GM18519 (cell line): ENCODE results near the gene TMEFF2.

ENCODE experiments used
- ATAC-seq: cut with Tn5 transposase; IDR thresholded peaks from one replicate; pipeline ENCODE4 v1.9.1; 2021; ENCODE audit warnings: mild to moderate bottlenecking, moderate library complexity; ENCODE audit not compliant: unreplicated experiment, low FRiP score

Gene TMEFF2

DNA sequence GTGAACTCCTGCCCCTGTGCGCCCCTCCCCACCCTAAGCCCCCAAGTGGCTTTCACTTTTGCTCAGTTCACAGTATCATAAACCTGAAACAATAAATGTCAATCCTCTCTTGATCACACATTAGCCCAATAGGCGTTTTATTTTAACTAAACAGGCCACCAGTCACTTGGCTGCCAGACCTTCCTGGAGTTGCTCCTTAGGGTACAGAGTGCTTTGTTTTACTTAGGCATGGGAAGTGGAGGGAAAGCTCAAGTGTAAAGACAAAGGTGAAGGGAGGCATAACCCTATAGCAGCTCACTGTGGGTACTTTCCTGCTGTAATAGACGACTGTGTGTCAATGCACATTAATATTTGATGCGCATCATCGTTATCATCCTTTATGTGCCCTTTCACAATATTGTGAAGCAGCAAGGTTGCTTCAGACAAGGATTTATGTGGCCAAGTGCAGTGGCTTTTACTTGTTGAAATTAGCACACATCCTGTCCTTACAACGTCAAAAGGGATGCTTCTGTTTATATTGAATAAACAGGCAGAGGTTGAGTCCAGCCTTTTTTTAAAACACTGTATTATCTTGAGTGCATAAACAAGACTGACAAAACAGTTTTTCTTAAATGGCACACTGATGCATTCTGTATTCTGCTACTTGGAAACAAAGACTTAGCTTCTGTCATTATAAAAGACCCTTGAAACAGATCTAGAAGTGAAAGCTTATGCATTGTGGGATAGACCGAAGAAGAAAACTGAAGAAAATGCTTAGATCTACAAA is 168.5 kb downstream of the TMEFF2 start:
- no peak for ATAC-seq

DNA sequence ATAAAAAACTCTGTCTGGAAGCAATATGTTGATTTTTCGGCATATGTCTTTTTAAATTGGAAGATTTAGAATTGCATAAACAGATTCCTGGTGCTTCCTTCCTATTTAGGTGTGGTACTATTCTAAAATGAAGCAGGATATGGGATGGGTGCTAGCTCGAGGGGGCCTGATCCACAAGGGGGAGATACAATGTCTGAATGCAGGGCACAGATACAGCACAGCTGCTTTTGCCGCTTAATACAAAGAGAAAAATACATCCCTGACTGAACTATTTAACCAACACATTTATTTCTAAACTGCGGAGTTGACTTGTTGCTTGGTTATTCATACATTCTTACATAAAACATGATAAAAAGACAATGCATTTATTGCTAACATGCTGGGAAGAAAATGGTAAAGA is 169.1 kb downstream of the TMEFF2 start:
- no peak for ATAC-seq

DNA sequence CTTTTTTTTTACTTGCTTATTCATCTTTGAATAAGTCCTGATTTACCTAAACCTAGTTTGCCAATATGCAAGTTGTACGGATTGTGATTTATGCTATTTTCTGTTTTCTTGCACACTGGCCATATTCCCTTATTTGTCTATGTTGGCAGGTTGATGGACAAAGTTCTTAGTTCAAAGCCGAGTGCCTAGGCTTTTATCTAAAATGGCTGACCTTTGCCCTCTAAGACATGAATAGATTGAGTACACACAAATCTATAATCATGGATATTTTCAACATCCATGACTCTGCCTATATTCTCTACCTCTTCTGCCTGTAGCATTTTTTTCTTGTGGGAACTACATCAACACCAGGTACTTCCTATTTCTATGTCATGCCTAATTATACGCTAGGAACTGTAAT is 171.7 kb downstream of the TMEFF2 start:
- no peak for ATAC-seq

DNA sequence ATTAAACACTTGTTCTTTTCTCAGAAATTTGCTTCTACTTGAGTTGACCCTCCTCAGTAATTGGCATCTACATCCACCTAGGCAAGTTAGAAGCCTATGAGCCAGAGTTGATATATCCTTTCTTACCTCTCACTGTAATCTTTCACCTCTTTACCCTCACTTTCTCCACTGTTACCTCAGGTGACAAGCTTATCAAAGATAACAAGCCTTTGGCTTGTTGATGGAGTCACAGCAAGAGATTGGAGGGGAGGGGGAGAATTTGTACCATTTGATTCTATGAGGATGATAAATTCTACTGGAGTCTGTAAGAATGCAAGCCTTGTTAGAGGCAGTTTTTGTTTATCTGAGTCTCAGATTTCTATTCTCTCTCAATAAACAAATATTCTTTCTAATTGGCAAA is 176.9 kb downstream of the TMEFF2 start:
- ATAC-seq: no peak

DNA sequence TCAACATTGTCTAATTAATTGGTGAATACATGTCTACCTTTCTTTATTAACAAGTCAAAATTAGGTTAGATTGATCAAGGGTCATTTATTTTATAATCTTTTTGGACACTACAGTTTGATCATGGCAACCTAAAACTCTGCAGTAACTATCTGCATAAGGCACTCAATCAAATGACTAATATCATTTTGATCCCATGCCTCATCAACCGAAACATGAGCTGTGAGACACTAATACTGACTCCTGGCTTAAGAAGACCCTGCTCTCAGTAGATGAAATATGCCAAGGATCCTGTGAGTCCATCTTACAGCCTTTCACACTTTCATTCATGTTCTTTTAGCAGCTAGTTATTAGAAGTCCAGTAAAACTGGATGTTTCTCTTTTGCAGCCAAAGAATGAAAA is 178.5 kb downstream of the TMEFF2 start:
- no peak for ATAC-seq

DNA sequence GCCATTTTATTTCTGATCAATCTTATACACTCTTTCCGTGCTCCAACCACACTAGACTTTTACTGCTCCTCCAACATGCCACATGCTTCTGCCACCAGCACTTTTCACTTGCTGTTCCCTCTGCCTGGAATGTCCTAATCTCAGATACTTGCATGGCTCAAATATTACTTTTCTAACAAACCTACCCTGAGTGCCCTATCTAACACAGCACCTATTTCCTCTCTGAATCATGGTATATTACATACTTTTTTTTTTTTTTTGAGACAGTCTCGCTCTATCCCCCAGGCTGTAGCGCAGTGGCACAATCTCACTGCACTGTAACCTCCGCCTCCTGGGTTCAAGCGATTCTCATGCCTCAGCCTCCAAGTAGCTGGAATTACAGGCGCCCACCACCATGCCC is 181.5 kb downstream of the TMEFF2 start:
- ATAC-seq: no peak

DNA sequence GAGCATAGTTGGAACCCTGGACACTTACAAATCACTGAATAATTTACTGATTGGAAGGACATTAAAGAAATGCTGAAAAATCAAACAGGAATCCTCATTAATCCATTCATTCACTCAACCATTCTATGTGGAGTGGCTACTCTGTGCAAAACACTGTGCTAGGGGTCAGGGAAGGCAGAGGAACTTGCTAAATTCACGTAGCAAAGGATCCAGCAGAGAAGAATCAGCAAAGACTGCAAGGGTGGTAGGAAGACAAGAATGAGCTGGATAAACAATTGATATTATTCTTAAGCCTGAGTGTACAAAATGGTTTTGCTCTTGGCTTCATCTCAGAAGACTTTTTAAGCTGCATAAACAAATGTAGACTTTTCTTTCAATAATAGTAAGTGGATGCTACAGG is 183.5 kb downstream of the TMEFF2 start:
- no peak for ATAC-seq

DNA sequence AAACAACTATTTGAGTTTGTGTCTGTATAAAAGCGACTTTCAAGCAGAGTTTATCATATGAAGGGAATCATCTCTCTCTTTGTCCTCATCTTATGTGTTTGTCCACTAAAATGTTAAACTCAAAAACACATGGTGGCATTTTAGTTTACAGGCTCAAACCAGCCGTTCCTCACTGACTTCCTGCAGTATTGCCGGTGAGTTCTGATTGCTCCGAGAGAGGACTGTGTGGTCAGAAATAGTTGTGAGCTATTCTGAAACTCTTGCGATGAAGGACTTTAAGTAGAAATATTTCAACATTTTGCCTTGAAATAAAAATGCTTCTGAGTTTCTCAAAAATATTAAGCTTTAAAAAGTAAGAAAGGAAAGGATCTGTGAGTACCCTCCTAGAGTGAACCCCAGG is 184.7 kb downstream of the TMEFF2 start:
- ATAC-seq: peak; percentile 55

DNA sequence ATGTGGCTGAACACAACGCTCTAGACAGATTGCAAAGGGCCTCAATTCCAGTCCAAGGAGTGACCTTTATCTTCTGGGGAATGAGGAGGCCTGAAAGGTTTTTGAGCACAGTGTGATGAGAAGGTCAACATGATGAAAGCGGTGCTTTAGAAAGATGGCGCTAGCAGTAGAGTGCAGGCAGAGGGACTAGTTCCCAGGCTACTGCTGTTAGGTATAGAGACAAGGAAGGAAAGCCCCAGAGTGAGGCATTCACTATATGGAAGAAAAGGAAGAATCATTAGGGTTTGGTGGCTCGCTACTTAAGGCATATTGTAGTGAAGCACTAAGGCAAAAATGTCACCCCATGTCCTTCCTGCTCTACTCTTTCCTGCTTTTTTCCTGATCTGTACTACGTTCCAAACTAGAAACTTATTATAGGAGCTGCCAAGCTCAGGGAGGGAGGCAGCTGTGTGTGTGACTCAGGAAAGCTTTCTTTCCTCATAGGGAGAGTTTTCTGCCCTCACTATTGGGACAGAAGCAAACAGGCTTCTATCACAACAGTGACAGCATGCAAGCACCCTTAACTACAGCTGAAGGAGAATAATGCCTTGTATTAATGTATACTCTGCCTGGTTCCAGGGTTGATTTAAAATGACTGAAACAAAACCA is 187.0 kb downstream of the TMEFF2 start:
- ATAC-seq: no peak

DNA sequence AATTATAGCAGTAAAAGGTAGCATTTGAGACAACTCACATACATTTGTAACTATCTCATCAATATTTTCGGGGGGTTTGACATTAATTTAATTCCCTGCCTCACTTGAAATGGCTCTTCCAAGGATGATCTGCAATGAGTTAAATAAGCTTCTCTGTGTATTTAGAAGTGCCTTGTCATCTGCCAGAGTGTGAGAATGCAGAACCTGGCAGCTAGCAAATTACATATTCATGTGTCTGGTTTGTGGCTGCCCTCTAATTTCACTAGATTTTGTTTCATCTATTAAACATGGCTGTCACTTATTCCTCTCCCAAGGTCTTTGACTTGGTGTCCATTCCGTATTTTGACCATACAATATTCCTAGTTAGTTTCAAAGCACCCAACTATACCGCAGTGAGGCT is 189.5 kb downstream of the TMEFF2 start:
- ATAC-seq: no peak

DNA sequence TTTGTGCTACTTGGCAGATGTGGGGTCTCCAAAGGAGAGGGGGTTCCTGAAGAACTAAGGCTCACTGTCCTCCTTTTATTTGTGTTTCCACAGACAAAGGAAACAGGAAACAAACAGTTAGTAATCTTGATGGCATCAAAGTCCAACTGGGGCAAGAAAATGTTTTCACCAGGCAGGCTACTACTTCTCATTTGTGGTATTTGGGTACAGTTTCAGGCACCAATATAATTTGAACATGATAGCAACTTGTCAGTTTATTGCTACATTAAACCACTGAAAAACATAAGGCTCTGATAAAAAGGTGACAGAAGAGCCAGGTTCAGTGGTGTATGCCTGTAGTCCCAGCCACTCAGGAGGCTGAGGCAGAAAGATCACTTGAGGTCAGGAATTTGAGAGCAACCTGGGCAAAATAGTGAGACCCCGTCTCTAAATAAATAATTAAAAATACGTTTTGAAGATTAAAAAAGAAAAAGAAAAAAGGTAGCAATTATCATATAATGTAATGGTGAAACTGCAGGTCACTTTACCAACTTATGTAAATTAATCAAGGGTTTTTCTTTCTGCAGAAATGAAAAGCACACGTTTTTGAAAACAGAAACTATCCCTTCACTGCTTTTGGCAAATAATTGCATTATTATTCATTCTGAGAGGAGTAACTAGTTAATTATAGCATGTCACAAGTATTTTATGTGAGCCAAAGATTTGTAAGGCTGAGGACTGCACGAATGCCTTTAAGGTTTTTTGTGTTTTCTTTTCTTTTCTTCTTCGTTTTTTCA is 190.4 kb downstream of the TMEFF2 start:
- ATAC-seq: peak; percentile 85

DNA sequence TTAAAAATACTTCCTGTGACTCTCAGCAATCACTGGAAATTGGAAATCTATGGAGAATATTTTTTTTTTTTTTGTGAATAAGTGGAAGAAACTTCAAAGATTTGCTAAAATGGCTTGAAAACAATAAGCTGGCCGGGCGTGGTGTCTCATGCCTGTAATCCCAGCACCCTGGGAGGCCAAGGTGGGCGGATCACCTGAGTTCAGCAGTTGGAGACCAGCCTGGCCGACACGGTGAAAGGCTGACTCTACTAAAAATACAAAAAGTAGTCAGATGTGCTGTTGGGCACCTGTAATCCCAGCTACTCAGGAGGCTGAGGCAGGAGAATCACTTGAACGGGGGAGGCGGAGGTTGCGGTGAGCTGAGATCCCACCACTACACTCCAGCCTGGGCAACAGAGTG is 192.3 kb downstream of the TMEFF2 start:
- no peak for ATAC-seq

DNA sequence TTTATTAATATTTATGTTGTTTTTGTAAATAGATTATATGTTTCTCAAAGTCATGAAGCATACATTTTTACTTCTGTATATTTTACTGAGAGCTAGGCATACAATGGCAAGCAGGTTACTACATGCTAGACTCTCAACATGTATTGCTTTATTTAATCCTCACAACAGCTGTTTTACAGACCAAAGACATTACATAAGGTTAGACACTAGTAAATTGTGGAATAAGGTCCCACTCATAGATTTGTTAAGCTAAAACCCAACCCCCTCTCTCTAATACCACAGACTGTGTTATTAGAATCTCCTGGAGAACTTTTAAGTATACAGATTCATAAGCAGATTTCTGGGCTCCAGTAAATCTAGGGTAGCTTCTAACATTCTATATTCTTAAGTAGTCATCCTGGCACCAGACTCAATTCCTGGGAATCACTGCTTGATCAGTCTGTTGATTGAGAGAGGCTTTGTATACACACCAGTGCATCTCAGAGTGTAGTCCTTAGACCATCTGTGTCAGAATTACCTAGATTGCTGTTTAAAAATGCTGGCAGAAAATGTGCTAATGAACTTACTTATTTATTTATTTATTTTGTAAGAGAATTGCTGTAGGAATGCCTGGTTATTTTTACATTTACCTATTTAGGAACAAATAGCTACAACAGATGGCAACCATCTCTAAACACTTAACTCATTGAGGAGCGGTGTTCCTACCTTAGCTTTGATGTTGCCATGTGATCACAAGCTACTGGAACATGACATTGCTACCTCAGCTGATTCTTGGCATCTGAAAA is 194.3 kb downstream of the TMEFF2 start:
- no peak for ATAC-seq

DNA sequence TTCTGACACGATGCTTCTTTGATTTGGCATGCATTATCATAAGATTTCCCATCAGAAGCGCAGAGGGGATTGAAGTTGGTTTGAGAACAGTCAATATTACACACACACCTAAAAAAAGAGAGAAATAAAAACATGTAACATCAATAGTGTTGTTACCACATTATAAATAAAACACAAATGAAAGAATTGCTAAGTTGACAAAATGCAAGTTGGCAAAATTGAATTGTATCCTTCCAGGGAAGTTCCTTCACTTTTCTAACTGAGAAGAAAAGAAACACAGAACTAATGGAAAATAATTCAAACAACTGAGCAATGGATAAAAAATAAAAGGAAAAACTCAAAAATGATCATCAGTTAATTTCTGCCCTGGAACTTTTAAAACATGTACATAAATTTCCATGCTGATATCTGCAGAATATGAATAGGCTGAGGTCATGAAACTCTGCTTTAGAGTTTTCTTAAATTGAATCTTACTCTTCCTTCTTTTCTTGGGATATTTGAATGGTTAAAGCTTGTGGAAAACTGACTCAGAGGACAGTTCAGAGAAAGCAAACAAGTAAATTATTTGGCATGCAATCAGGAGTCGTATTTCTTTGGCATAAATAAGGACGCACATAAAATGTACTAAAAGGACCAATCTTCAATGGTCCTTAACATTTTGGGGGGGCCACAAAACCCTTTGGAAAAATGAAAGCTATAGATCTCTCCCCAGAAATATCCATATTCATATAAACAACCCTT is 195.5 kb downstream of the TMEFF2 start:
- no peak for ATAC-seq

DNA sequence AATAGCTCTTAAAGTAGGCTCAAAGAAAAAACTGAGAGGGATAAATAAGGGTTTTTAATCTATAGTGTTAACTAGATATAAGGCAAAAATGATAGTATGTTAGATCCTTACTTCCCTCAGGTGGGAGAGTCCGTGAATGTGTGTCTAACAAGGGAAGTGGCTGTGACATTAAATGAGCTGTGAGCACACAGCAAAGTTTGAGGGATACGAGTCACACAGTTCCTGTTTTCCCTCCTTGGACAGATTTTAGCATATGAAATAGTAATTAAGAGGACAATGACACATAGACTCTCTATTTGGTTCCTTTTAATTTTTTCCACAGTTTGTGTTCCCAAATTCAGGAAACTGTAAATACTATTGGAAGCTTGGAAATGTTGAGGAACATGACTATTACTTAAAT is 199.4 kb downstream of the TMEFF2 start:
- no peak for ATAC-seq

DNA sequence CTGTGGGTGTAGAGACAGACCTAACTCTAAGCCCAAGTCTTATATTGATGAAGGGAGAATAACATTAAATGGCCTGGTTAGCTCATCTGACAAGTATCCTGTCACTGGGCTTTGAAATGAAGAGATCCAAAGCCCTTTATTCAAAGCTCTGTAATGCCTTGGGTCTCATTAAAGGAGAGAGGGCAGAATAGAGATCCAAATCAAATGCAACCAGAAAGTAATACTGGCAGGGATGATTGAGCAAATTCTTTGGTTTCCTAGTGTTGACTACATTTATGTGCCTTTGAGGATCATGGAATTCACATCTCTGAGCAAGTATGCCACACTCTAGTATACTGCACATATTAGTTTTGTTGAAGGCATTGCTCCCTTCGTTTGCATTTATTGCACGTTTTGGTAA is 200.0 kb downstream of the TMEFF2 start:
- ATAC-seq: no peak

DNA sequence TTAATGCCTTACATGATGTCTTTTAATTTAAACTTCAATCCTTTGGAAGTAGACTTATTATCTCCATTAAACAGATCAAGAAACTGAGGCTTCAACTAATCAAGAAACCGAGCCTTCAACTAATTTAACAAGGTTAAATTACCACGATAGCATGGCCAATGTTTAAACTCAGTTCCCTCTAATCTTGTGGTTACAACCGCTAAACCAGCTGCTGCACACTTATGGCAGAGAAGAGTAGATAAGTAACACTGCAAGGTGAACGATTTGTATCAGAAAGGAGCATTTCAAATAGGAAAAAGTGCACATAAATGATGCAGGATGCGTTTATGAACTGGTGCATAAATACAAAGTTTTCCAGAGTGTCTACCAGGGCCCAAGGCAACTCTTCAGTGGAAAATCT is 203.3 kb downstream of the TMEFF2 start:
- ATAC-seq: no peak

DNA sequence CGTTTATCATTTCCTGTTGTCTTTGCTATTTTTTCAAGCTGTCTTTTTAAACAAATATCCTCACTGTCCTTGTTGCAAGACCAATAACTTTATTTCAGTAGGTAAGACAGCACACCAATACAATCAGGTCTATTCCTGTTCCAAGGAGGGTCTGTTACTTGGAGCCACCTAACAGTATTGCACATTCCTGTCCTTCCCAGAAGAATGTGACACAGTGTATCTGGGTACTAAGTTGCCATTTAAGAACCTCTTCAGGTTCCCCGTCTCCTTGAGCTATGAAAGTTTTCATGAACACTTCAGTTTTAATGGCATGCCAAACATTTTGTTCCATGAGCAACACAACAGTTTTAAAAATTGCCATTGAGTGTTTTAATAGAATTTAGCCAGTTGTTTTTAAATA is 209.0 kb downstream of the TMEFF2 start:
- ATAC-seq: no peak

DNA sequence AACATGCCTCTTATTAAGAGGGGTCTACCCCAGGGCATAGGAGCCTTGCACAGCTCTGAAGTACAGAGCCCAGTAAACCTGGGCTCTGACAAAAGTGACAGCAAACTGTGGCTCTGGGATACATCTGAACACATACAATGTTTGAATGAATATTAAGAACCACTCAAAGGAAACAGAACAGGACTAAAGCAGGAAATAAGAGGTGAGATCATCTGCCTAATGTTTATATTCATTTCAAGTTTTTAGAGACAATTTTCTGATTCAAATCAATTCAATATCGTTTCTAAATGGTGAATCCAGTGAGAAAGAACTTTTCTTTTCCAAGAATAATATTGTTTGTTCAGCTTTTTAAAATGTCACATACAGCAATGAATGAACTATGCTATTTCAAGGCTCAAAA is 211.1 kb downstream of the TMEFF2 start:
- no peak for ATAC-seq

DNA sequence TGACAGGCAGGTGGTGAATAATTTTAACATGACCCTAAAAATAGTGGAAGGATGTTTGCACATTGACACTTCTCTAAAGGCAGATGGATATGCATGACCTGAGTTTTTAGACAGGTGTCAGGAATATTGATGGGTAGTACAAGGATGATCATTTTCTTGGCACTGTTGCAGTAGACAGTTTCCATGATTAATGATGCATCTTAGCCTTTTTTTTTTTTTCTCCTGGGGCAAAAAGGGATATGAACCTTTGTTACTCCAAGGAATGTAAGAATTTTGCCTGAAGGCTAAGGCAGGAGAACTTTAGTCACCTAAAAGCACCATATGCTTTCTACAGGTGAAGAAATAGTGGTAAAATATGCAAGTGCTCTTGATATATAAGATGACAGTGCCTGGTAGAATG is 211.5 kb downstream of the TMEFF2 start:
- no peak for ATAC-seq
